AG04449 (cell line): Measurements from ENCODE around the gene DMRT2.

ENCODE experiments used
- CTCF ChIA-PET: fragments of 350-600 bp; formaldehyde crosslinking; extraction: SDS; loops from one replicate; lab custom pipeline; 2021; ENCODE audit warnings: antibody characterized with exemption; lab: Yijun Ruan, JAX
- POLR2A ChIA-PET: fragments of 400-600, 350-600 bp; formaldehyde crosslinking; extraction: SDS; loops from one replicate; lab custom pipeline; 2020; ENCODE audit warnings: antibody characterized with exemption, inconsistent platforms; lab: Yijun Ruan, JAX
- DNase-seq: peaks from one replicate; pipeline ENCODE4 v3.0.0-alpha.2; 2010; ENCODE audit warnings: low read depth, low spot score
- H3K4me3 ChIP-seq: 2 replicates; pipeline ENCODE4 v1.5.1; 2011; ENCODE audit warnings: low read depth, mild to moderate bottlenecking, control low read depth, low read length
- CTCF ChIP-seq: IDR thresholded peaks from one replicate; pipeline ENCODE4 v1.5.1; 2011; ENCODE audit warnings: mild to moderate bottlenecking, moderate library complexity, low read length, control low read depth, inconsistent platforms; ENCODE audit not compliant: insufficient read depth; ENCODE audit errors: missing control alignments

The DMRT2 gene

GRCh38 chr9:1053986-1054425, 3.8 kb downstream of the DMRT2 start:
- no peak for TF ChIP-seq CTCF
- ChIA-PET POLR2A (no interaction called here), CTCF (no interaction called here)
- no peak overlapping the region for H3K4me3 ChIP-seq
- no peak for DNase-seq

- TF ChIP-seq CTCF = no peak
- ChIA-PET CTCF (no interaction called here), POLR2A (no interaction called here)
- no peak for DNase-seq
- no peak overlapping the region for H3K4me3 ChIP-seq
Measured at GRCh38 chr9:1055166-1055565, 5.0 kb downstream of the DMRT2 start.

- TF ChIP-seq CTCF = no peak
- no peak overlapping the region for H3K4me3 ChIP-seq
- CTCF ChIA-PET = interaction anchor here (1.3 kb wide), 1 partner anchor 62 kb away, joined by 3 read pairs; no protein-coding TSS in a partner anchor
- DNase-seq = no peak
- POLR2A ChIA-PET = no interaction called here
Measured at GRCh38 chr9:1057910-1058309, 7.8 kb downstream of the DMRT2 start.

GRCh38 chr9:1058826-1059487, 8.8 kb downstream of the DMRT2 start:
- POLR2A ChIA-PET = no interaction called here
- DNase-seq = no peak
- CTCF ChIA-PET = no interaction called here
- no peak overlapping the region for H3K4me3 ChIP-seq
- TF ChIP-seq CTCF = no peak

- no peak for DNase-seq
- ChIA-PET CTCF (no interaction called here), POLR2A (no interaction called here)
- TF ChIP-seq CTCF = no peak
- H3K4me3 ChIP-seq = no peak overlapping the region
Measured at GRCh38 chr9:1065130-1065529, 15.0 kb downstream of the DMRT2 start.

GRCh38 chr9:1070692-1071091, 20.5 kb downstream of the DMRT2 start:
- POLR2A ChIA-PET = no interaction called here
- CTCF ChIA-PET = no interaction called here
- H3K4me3 ChIP-seq = no peak overlapping the region

More at GRCh38 chr9:1070692-1071091, 20.5 kb downstream of the DMRT2 start:
- no peak for TF ChIP-seq CTCF
- no peak for DNase-seq
